Measurements from ENCODE around the gene ANAPC4. TPM values are rescaled to one million over a fixed set of nuclear protein-coding genes. Genes with fewer than 3 reads are reported as not detected.

ANAPC4 gene
- total and polyA plus RNA-seq, 10 donors = 25.5 to 58.9 (median 43.5) TPM

- WGBS, 5 donors = 90 to 93% (median 92%) methylated on average over 2 of the region's 2 CpGs
- no peaks in the 10 kb centered on the region for H3K27me3 ChIP-seq (replicated peaks in 1 of 7)
- TF ChIP-seq POLR2AphosphoS5 (IDR thresholded peaks at IDR 0.05) = no peak
- TF ChIP-seq CTCF (IDR thresholded peaks at IDR 0.05 in 8 of 11, conservative IDR thresholded peaks at IDR 0.05 in 3 of 11) = no peak
- TF ChIP-seq POLR2A (IDR thresholded peaks at IDR 0.05) = no peak
- no peak overlapping the region for H3K4me3 ChIP-seq
- DNase-seq = no peak
- H3K9me3 ChIP-seq = no peaks in the 10 kb centered on the region
- peaks cover 0 to 100% (median 70%) of the 10 kb centered on the region in 6 donors for H3K36me3 ChIP-seq
- intact Hi-C loops (cut with DNase I; ENCODE audit: low total_unique reads) = no loop called here
- H3K27ac ChIP-seq = no peak overlapping the region
- H3K4me1 ChIP-seq = no peaks in the 10 kb centered on the region
Measured at GRCh38 chr4:25386926-25387325, 9.9 kb downstream of the ANAPC4 start.

GRCh38 chr4:25397305-25397704 is 20.2 kb downstream of the ANAPC4 start:
- 95 to 99% (median 97%) methylated on average over 3 of the region's 3 CpGs for WGBS, 5 donors
- Histone ChIP-seq H3K36me3 (peaks cover 7 to 100% (median 91%) of the 10 kb centered on the region in 6 donors), H3K4me1 (no peaks in the 10 kb centered on the region), H3K27me3 (replicated peaks in 1 of 7) (no peaks in the 10 kb centered on the region), H3K27ac (no peak overlapping the region), H3K9me3 (peaks cover 0 to 10% (median 8%) of the 10 kb centered on the region in 8 donors), H3K4me3 (no peak overlapping the region)
- intact Hi-C loops (cut with DNase I; ENCODE audit: low total_unique reads) = no loop called here
- DNase-seq = no peak
- TF ChIP-seq POLR2A (IDR thresholded peaks at IDR 0.05) (no peak), POLR2AphosphoS5 (IDR thresholded peaks at IDR 0.05) (no peak), CTCF (IDR thresholded peaks at IDR 0.05 in 8 of 11, conservative IDR thresholded peaks at IDR 0.05 in 3 of 11) (no peak)

- intact Hi-C loops (cut with DNase I; ENCODE audit: low total_unique reads) = no loop called here
- H3K4me3 ChIP-seq = no peak overlapping the region
- TF ChIP-seq CTCF (IDR thresholded peaks at IDR 0.05 in 8 of 11, conservative IDR thresholded peaks at IDR 0.05 in 3 of 11) = no peak
- TF ChIP-seq POLR2AphosphoS5 (IDR thresholded peaks at IDR 0.05) = no peak
- no peak for TF ChIP-seq POLR2A (IDR thresholded peaks at IDR 0.05)
- peaks cover 7 to 100% (median 84%) of the 10 kb centered on the region in 6 donors for H3K36me3 ChIP-seq
- H3K9me3 ChIP-seq = peaks cover 0 to 10% (median 8%) of the 10 kb centered on the region in 8 donors
- DNase-seq = no peak
- H3K27ac ChIP-seq = no peak overlapping the region
- 88 to 95% (median 93%) methylated on average over 4 of the region's 4 CpGs for WGBS, 5 donors
- H3K27me3 ChIP-seq (replicated peaks in 1 of 7) = no peaks in the 10 kb centered on the region
- H3K4me1 ChIP-seq = no peaks in the 10 kb centered on the region
Measured at GRCh38 chr4:25399510-25399909, 22.4 kb downstream of the ANAPC4 start.

DNA sequence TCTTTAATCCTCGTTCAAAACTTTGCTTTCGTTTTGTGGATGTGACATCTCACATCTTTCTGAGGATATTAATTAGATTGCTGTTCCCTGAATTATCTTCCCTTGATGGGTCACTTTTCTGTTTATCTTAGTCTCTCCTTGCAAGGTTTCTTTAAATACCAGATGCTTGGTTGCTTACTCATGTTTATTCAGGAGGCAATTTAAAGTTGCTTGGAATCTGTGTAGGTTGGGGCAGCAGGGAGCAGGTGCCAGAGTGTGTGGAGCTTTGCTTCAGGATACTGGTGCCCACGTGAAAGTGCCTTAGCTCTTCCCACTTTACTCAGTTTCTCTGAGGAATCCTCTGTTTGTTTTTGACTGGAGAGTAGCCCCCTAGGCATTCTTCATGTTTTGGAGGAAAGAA is 24.0 kb downstream of the ANAPC4 start:
- H3K36me3 ChIP-seq = peaks cover 7 to 100% (median 82%) of the 10 kb centered on the region in 6 donors
- H3K9me3 ChIP-seq = peaks cover 0 to 10% (median 8%) of the 10 kb centered on the region in 8 donors
- intact Hi-C loops (cut with DNase I; ENCODE audit: low total_unique reads) = no loop called here
- H3K27me3 ChIP-seq (replicated peaks in 1 of 7) = no peaks in the 10 kb centered on the region
- no peaks in the 10 kb centered on the region for H3K4me1 ChIP-seq
- no peak overlapping the region for H3K4me3 ChIP-seq
- TF ChIP-seq CTCF (IDR thresholded peaks at IDR 0.05 in 8 of 11, conservative IDR thresholded peaks at IDR 0.05 in 3 of 11) = no peak
- TF ChIP-seq POLR2AphosphoS5 (IDR thresholded peaks at IDR 0.05) = no peak
- no peak for TF ChIP-seq POLR2A (IDR thresholded peaks at IDR 0.05)
- WGBS, 5 donors = 85 to 92% (median 86%) methylated on average over 3 of the region's 3 CpGs
- no peak for DNase-seq
- no peak overlapping the region for H3K27ac ChIP-seq

Measured in spleen (tissue), 11 donors.